SK-N-SH treated with all-trans-retinoic acid at 6 μM for 48 hours (cell line): ENCODE results near the gene VWC2L.

Experiments used
- ARNTL ChIP-seq: fragments of 450-650 bp; formaldehyde crosslinking; IDR thresholded peaks from 2 replicates; pipeline ENCODE4 v1.5.0; 2020; ENCODE audit warnings: low read depth, mild to moderate bottlenecking, moderate library complexity, borderline replicate concordance
- ESRRG ChIP-seq: fragments of 250-450 bp; sonication (Bioruptor Pico); IDR thresholded peaks from 2 replicates; pipeline ENCODE4 v1.6.1; 2021; ENCODE audit warnings: mild to moderate bottlenecking
- OSR1 ChIP-seq: fragments of 250-450 bp; sonication (Bioruptor Pico); IDR thresholded peaks from 2 replicates; pipeline ENCODE4 v1.8.0; 2022; ENCODE audit warnings: moderate library complexity, mild to moderate bottlenecking, inconsistent platforms
- PATZ1 ChIP-seq: fragments of 250-450 bp; sonication (Bioruptor Pico); IDR thresholded peaks from 2 replicates; pipeline ENCODE4 v1.8.0; 2020; ENCODE audit warnings: mild to moderate bottlenecking, moderate library complexity, borderline replicate concordance
- PPARA ChIP-seq: fragments of 250-450 bp; sonication (Bioruptor Pico); IDR thresholded peaks from 2 replicates; pipeline ENCODE4 v1.5.0; 2020; ENCODE audit warnings: mild to moderate bottlenecking, borderline replicate concordance
- RARB ChIP-seq: fragments of 250-450 bp; sonication (Bioruptor Pico); IDR thresholded peaks from 2 replicates; pipeline ENCODE4 v1.8.0; 2021; ENCODE audit warnings: mild to moderate bottlenecking, moderate library complexity
- TCF4 ChIP-seq: fragments of 250-450 bp; sonication (Bioruptor Pico); IDR thresholded peaks from 2 replicates; pipeline ENCODE4 v1.8.0; 2021; ENCODE audit warnings: mild to moderate bottlenecking, moderate library complexity, borderline replicate concordance
- ZFP30 ChIP-seq: fragments of 450-650 bp; formaldehyde crosslinking; IDR thresholded peaks from 2 replicates; pipeline ENCODE4 v1.5.0; 2022; ENCODE audit warnings: mild to moderate bottlenecking, moderate library complexity
- ZNF565 ChIP-seq: fragments of 450-650 bp; formaldehyde crosslinking; conservative IDR thresholded peaks from 2 replicates; pipeline ENCODE4 v1.5.0; 2020; ENCODE audit warnings: low read depth, mild to moderate bottlenecking, moderate library complexity
- TF ChIP-seq, protein P1 (sequence below): fragments of 250-450 bp; sonication (Bioruptor Pico); IDR thresholded peaks from 2 replicates; pipeline ENCODE4 v1.8.0; 2021; ENCODE audit warnings: low read depth, mild to moderate bottlenecking, moderate library complexity, borderline replicate concordance

- TF ChIP-seq OSR1 (CRISPR knock-in tag) (no peak), ESRRG (CRISPR knock-in tag) (no peak), ARNTL (CRISPR knock-in tag) (no peak), PATZ1 (CRISPR knock-in tag) (no peak), ZFP30 (no peak), RARB (CRISPR knock-in tag) (no peak), PPARA (CRISPR knock-in tag) (no peak), ZNF565 (CRISPR knock-in tag) (no peak), TCF4 (CRISPR knock-in tag) (no peak)
- TF ChIP-seq, protein P1, sequence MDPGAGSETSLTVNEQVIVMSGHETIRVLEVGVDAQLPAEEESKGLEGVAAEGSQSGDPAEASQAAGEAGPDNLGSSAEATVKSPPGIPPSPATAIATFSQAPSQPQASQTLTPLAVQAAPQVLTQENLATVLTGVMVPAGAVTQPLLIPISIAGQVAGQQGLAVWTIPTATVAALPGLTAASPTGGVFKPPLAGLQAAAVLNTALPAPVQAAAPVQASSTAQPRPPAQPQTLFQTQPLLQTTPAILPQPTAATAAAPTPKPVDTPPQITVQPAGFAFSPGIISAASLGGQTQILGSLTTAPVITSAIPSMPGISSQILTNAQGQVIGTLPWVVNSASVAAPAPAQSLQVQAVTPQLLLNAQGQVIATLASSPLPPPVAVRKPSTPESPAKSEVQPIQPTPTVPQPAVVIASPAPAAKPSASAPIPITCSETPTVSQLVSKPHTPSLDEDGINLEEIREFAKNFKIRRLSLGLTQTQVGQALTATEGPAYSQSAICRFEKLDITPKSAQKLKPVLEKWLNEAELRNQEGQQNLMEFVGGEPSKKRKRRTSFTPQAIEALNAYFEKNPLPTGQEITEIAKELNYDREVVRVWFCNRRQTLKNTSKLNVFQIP = no peak
These were observed 167.6 kb downstream of the VWC2L start for GRCh38 chr2:214578442-214578841.
